GM10847 (cell line): ENCODE results near the gene ATAD5.

Experiments used
- POLR2A ChIP-seq: IDR thresholded peaks from 2 replicates; pipeline ENCODE4 v1.6.1; 2011; ENCODE audit not compliant: insufficient read length; ENCODE audit errors: extremely low read depth

The ATAD5 gene

DNA sequence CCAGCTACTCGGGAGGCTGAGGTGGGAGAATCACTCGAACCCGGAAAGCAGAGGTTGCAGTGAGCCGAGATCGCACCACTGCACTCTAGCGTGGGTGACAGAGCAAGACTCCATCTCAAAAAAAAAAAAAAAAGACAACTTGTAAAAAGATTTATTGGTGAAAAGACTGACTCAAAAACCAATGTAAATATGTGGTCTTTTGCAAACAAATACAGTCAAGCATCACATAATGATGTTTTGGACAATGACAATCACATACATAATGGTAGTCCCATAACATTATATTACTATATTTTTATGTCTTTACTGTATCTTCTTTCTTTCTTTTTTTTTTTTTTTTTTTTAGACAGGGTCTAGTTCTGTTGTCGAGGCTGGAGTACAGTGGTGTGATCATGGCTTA is 15.6 kb upstream of the ATAD5 start:
- no peak for TF ChIP-seq POLR2A

- TF ChIP-seq POLR2A = no peak
Observed at GRCh38 chr17:30819971-30820705, 11.6 kb upstream of the ATAD5 start.

- no peak for TF ChIP-seq POLR2A
Observed at GRCh38 chr17:30821871-30822723, 9.7 kb upstream of the ATAD5 start.

DNA sequence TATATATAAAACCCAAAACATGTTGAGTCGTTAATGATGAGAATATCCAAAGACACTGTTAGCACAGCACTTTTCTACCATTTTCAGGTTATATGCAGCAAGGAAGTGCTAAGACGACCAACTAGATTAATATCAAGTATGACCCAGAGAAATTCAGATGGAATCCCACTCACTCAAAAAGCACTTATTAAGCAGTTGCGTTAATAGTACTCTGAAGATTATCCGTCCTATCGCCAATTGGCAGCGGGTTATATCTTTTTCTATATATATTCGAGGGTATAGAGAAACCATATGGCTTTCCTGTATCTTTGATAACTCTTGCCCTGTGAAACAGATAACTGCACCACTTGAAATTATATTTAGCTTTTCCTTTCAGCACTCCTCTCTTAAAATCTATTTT is 8.3 kb upstream of the ATAD5 start:
- no peak for TF ChIP-seq POLR2A

GRCh38 chr17:30824002-30824355 is 7.8 kb upstream of the ATAD5 start:
- TF ChIP-seq POLR2A = no peak

DNA sequence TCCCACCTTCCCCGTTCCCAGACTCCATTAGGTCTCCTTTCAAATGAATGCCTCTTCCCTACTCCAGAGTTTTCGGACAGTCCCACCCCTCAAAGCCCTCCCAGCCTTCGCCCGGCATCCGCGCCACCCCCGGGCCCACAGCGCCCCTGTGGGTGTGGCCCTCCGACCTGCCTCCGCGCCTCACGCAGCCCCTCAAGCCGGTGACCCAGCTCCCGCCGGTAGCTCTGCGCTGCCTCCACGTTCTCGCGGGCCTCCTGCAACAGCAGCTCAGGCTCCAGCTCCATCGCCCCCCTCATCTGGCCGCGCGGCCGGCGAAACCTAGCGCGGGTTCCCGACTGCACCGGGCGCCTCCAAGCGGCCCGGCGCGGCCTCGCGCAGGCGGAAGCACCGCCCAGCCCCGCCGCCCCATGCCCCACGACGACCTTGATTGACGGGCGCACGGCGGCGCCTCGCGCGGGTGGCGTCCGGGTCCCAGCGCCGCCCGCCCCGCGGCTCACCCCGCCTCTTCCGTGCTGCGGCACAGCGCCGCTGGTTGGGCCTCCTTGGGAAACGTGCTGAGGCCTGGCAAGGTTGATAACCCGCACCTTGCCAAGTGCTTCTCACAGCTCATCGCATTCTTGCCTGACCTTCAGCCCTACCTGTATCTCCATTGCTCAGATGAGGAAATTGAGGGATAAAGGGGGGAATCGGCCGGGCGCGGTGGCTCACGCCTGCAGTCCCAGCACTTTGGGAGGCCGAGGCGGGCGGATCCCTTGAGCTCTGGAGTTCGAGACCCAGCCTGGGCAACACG is 7.2 kb upstream of the ATAD5 start, which contains the start of gene CRLF3:
Gene CRLF3 (minus strand): TSS at position 337 of the 790 bp plus-strand sequence. CDS start 41 bp downstream, at position 296.
- peak; percentile 76 for TF ChIP-seq POLR2A

DNA sequence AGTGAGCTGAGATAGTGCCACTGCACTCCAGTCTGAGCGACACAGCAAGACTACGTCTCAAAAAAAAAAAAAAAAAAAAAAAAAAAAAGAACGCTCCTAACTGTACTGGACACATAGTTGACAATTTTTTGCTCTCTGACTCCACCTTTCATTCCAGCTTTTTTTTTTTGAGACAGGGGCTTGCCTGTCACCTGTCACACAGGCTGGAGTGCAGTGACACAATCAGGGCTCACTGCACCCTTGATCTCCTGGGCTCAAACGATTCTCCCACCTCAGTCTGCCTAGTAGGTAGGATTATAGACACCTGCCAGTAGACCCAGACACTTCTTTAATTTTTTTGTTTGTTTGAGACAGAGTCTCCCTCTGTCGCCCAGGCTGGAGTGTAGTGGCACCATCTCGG is 4.7 kb upstream of the ATAD5 start:
- TF ChIP-seq POLR2A = no peak

DNA sequence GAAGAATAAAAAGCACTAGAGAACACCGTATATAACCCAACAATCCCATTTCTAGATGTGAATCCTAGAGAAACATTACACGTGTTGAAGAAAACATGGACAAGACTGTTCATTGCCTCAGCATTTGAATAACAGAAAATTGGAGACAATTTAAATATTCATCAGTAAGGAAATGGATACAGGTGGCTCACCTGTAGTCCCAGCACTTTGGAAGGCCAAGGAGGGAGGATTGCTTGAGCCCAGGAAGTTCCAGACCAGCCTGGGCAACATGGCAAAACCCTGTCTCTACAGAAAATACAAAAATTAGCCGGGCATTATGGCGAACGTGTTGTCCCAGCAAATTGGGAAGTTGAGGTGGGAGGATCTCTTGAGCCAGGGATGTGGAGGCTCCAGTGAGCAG is 2.7 kb upstream of the ATAD5 start:
- no peak for TF ChIP-seq POLR2A

DNA sequence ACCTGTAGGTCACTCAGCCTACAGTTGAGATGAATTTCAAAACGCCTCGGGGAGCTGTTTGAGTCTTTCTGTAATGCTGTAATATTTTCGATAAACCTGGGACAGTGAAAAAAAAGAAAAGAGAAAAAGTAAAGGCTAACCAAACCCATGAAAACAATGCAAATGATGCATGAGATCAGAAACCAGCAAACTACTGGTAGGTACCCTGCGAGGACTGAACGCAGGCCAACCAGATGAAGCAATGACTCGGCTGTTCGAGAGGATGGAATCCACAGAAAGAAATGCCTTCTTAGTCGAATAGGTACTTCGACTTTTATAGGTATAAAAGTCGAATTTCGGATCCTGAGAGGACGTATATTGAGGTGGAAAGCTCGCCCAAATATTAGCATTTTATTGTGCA is 509 bp upstream of the ATAD5 start:
- TF ChIP-seq POLR2A = no peak

DNA sequence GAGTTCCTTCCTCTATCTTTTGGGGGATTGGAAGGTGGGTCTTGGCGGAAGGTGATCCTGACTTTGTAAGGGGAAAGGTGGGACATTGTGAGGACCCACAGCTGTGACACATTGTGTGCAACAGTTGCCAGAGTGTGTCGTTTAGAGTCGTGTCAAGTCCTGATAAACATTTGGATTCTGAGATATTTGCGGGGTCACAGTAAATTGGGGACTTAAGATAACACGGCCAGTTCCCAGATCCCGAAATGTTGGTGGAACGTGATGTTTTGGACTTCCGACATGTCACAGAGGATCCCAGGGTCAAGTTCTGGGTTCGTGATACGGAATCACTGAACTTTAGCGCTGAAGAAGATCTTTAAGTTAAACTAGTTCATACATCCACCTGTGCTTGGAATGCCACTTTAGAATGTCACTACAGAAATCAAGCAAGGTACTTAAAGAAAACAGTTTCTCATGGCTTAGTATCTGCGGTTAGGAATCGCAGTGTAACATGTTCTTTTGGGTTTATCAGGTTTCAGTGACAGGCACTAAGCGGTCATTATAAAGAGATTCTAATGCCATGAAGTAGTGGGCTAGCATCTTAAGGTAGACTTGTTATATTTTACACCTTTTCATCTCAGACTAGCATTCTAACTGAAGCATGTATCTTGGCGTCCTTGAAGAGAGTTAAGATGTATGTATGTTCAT is 815 bp downstream of the ATAD5 start:
- no peak for TF ChIP-seq POLR2A

GRCh38 chr17:30838202-30838807 is 6.5 kb downstream of the ATAD5 start:
- TF ChIP-seq POLR2A = no peak

DNA sequence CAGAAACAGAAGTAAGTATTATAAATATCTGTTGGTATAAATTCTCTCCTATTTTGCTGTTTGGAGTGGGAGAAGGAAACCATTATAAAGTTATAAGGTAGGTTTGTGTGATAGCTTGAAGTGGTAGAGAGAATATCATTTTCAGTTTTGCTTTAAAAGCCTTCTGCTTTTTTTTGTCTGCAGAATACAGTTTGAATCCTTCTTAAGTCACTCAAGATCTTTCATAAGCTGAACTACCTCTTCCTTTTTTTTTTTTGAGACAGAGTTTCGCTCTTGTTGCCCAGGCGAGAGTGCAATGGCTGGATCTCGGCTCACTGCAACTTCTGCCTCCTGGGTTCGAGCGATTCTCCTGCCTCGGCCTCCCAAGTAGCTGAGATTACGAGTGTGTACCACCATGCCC is 9.0 kb downstream of the ATAD5 start:
- no peak for TF ChIP-seq POLR2A

- no peak for TF ChIP-seq POLR2A
Observed at GRCh38 chr17:30848021-30848420, 16.3 kb downstream of the ATAD5 start.

DNA sequence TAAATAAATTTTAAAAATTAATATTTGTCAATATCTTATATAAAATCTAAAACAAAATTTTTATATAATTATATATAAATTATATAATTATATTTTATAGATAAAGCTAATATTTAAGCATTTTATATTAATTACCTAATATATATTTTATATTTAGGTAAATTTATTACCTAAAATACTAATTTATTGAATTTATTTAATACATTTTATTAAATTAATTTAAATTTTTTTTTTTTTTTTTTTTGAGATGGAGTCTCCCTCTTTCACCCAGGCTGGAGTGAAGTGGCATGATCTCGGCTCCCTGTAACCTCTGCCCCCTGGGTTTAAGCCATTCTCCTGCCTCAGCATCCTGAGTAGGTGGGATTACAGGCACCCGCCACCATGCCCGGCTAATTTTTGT is 22.4 kb downstream of the ATAD5 start:
- no peak for TF ChIP-seq POLR2A
